GM21526 (cell line): ENCODE results near the gene SULT1A1.
"Not testable (repeated sequence)": the region's sequence is repeated elsewhere in the genome, so short reads cannot be mapped to it uniquely, and the experiment has no call there.

Experiments used
- ATAC-seq: cut with Tn5 transposase; IDR thresholded peaks from one replicate; pipeline ENCODE4 v1.9.1; 2021; ENCODE audit warnings: moderate library complexity; ENCODE audit not compliant: unreplicated experiment, low FRiP score

Gene SULT1A1

GRCh38 chr16:28608867-28609596 is 812 bp downstream of the SULT1A1 start:
- ATAC-seq: not testable (repeated sequence)

GRCh38 chr16:28608496-28608808 is 1.4 kb downstream of the SULT1A1 start:
- ATAC-seq: not testable (repeated sequence)

- ATAC-seq: not testable (repeated sequence)
Observed at GRCh38 chr16:28607681-28608495, 2.0 kb downstream of the SULT1A1 start.

- no peak for ATAC-seq
Observed at GRCh38 chr16:28607116-28607623, 2.7 kb downstream of the SULT1A1 start.

- ATAC-seq: no peak
Observed at GRCh38 chr16:28606291-28607115, 3.3 kb downstream of the SULT1A1 start.

- ATAC-seq: no peak
Observed at GRCh38 chr16:28604186-28604565, 5.7 kb downstream of the SULT1A1 start.

- ATAC-seq: no peak
Observed at GRCh38 chr16:28603381-28604185, 6.3 kb downstream of the SULT1A1 start.

GRCh38 chr16:28602529-28602928 is 7.3 kb downstream of the SULT1A1 start:
- no peak for ATAC-seq

- ATAC-seq: not testable (repeated sequence)
Observed at GRCh38 chr16:28602062-28602461, 7.8 kb downstream of the SULT1A1 start.

- ATAC-seq: not testable (repeated sequence)
Observed at GRCh38 chr16:28601589-28601988, 8.3 kb downstream of the SULT1A1 start.

- ATAC-seq: not testable (repeated sequence)
Observed at GRCh38 chr16:28600965-28601364, 8.9 kb downstream of the SULT1A1 start.

GRCh38 chr16:28599377-28600285 is 10.2 kb downstream of the SULT1A1 start:
- not testable (repeated sequence) for ATAC-seq

GRCh38 chr16:28597692-28598261 is 12.1 kb downstream of the SULT1A1 start:
- no peak for ATAC-seq

- ATAC-seq: no peak
Observed at GRCh38 chr16:28596840-28597691, 12.8 kb downstream of the SULT1A1 start, which contains the start of gene SULT1A2. Gene SULT1A2, minus strand, starts transcription at chr16:28597050. Its CDS starts 1,120 bp downstream, at chr16:28595930.

GRCh38 chr16:28596115-28596630 is 13.7 kb downstream of the SULT1A1 start:
- ATAC-seq: no peak

GRCh38 chr16:28595451-28595850 is 14.4 kb downstream of the SULT1A1 start:
- not testable (repeated sequence) for ATAC-seq

- no peak for ATAC-seq
Observed at GRCh38 chr16:28592979-28593553, 16.8 kb downstream of the SULT1A1 start.
